IPS-18a (cell line): ENCODE data around the gene PLCB1.

Experiments
- H3K27ac ChIP-seq: one replicate; pipeline ENCODE4 v1.5.1; 2013; ENCODE audit warnings: low read length
- H3K27me3 ChIP-seq: one replicate; pipeline ENCODE4 v1.6.1; 2013; ENCODE audit warnings: mild to moderate bottlenecking, low read length; ENCODE audit not compliant: control insufficient read depth, insufficient read depth
- H3K36me3 ChIP-seq: one replicate; pipeline ENCODE4 v1.6.1; 2013; ENCODE audit warnings: low read depth, low read length; ENCODE audit not compliant: control insufficient read depth
- H3K4me1 ChIP-seq: one replicate; pipeline ENCODE4 v1.6.1; 2013; ENCODE audit warnings: low read depth, low read length; ENCODE audit not compliant: control insufficient read depth
- H3K4me3 ChIP-seq: one replicate; pipeline ENCODE4 v1.5.1; 2013; ENCODE audit warnings: low read length
- H3K9ac ChIP-seq: one replicate; pipeline ENCODE4 v1.6.1; 2013; ENCODE audit warnings: mild to moderate bottlenecking, low read length, moderate library complexity
- H3K9me3 ChIP-seq: one replicate; pipeline ENCODE4 v1.6.1; 2013; ENCODE audit warnings: low read depth, low read length; ENCODE audit not compliant: control insufficient read depth

Gene PLCB1

DNA sequence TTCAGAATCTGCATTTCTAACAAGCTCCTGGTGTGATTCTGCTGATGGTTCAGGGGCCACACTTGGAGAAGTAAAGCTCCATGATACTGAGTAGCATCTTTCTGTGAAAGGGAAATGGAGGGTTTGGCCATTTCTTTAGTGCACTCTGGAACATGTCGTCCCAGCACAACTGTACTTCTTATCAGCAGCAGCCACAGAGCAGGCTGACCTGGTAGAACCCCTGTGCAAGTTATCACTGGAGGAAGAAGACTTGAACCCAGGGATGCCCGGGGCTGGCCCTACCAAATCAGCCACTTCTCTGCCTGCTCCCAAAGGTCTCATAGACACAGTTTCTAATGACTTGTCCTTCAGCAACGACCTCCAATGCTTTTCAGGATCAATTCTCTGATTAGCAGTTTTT is 582.1 kb downstream of the PLCB1 start:
- H3K4me3 ChIP-seq = no peak overlapping the region
- H3K36me3 ChIP-seq = no peaks in the 10 kb centered on the region
- no peak overlapping the region for H3K9ac ChIP-seq
- H3K27ac ChIP-seq = no peak overlapping the region
- peaks cover 10% of the 10 kb centered on the region for H3K4me1 ChIP-seq
- H3K9me3 ChIP-seq = no peaks in the 10 kb centered on the region
- H3K27me3 ChIP-seq = no peaks in the 10 kb centered on the region

GRCh38 chr20:8718279-8718678 is 586.2 kb downstream of the PLCB1 start:
- no peaks in the 10 kb centered on the region for H3K27me3 ChIP-seq
- H3K9ac ChIP-seq = no peak overlapping the region

DNA sequence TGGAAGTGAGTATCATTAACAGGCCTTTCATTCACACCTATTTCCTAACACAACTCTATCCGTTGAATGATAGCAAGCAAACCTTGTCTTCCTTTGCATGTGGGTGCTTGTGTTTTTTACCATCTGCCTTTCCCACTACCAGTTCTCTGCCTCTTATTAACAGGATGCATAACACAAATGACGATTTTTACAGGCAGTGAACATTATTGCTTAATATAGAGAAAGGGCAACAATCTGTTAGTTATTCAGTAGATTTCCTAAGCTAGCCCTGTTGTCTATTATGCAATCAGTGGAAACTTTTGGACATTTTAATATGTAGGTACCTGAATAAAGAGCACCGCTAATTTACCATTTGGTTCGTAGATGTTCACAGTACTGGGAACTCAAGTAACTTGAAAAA is 588.0 kb downstream of the PLCB1 start:
- Histone ChIP-seq H3K27ac (no peak overlapping the region), H3K9ac (no peak overlapping the region), H3K4me1 (no peaks in the 10 kb centered on the region), H3K27me3 (no peaks in the 10 kb centered on the region), H3K9me3 (no peaks in the 10 kb centered on the region), H3K4me3 (no peak overlapping the region), H3K36me3 (no peaks in the 10 kb centered on the region)

More at GRCh38 chr20:8718279-8718678, 586.2 kb downstream of the PLCB1 start:
- Histone ChIP-seq H3K36me3 (no peaks in the 10 kb centered on the region), H3K4me1 (peaks cover 10% of the 10 kb centered on the region), H3K4me3 (no peak overlapping the region), H3K9me3 (no peaks in the 10 kb centered on the region), H3K27ac (no peak overlapping the region)

DNA sequence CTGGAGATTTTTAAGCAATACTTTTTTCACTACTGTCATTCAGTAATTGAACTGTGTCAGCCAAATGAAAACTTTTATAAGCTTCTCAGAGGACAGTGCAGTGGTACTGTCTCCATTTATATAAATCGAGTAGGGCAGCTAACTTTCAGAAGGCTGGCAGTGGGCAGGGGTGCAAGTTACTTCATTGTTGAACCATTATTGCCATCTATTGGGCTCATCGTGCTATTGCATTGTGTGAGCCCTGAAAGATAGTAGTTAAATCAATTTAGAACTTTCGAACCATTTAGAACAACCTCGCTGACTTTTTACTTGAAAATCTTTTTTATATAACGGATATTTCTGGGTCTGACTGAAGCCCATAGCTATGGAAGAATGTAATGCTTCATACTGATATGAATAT is 589.0 kb downstream of the PLCB1 start:
- no peak overlapping the region for H3K9ac ChIP-seq
- H3K9me3 ChIP-seq = no peaks in the 10 kb centered on the region
- no peaks in the 10 kb centered on the region for H3K36me3 ChIP-seq
- H3K27ac ChIP-seq = no peak overlapping the region
- no peak overlapping the region for H3K4me3 ChIP-seq
- no peaks in the 10 kb centered on the region for H3K27me3 ChIP-seq
- no peaks in the 10 kb centered on the region for H3K4me1 ChIP-seq

GRCh38 chr20:8722277-8722928 is 590.3 kb downstream of the PLCB1 start:
- no peaks in the 10 kb centered on the region for H3K4me1 ChIP-seq
- H3K9ac ChIP-seq = no peak overlapping the region
- H3K4me3 ChIP-seq = no peak overlapping the region
- H3K27ac ChIP-seq = no peak overlapping the region
- no peaks in the 10 kb centered on the region for H3K27me3 ChIP-seq
- H3K9me3 ChIP-seq = no peaks in the 10 kb centered on the region
- H3K36me3 ChIP-seq = no peaks in the 10 kb centered on the region

DNA sequence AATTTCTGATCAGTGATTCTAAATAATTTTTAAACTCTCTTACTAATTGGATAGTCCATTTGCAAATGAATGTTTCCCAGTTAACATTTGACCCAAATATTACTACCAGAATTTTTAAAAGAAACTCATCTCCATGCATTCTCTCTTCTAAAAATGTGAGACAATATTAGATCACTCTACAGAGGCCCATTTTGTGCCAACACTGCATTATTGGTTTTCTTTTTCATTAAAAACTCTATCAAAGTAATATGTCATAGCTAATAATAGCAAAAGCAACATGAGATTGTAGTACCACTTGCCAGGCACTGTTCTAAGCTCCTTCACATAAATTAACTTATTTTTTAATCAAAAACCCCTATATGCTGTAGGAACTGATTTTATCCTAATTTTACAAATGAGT is 591.2 kb downstream of the PLCB1 start:
- H3K4me1 ChIP-seq = no peaks in the 10 kb centered on the region
- no peak overlapping the region for H3K4me3 ChIP-seq
- no peaks in the 10 kb centered on the region for H3K36me3 ChIP-seq

DNA sequence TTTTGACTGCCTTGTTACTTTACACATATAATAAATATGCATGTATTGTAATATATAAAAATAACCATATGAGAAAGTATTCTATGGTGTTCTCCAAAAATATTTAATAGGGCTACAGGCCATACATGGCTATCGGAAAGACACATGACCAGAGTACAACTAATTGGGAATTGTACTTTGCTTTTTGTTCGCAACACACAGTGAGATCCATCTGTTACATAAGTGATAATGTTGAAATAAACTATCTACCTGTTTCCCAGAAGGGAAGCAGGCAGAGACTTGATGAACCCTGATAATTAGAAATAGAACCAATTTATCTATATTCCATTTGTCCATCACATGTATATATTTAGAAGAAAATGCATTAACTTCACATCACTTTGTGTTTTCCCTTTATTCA is 592.8 kb downstream of the PLCB1 start:
- no peaks in the 10 kb centered on the region for H3K9me3 ChIP-seq
- H3K27ac ChIP-seq = no peak overlapping the region
- no peaks in the 10 kb centered on the region for H3K36me3 ChIP-seq
- H3K9ac ChIP-seq = no peak overlapping the region
- H3K4me3 ChIP-seq = no peak overlapping the region
- no peaks in the 10 kb centered on the region for H3K4me1 ChIP-seq
- no peaks in the 10 kb centered on the region for H3K27me3 ChIP-seq

More for the DNA sequence above, 591.2 kb downstream of the PLCB1 start:
- H3K27me3 ChIP-seq = no peaks in the 10 kb centered on the region
- H3K9ac ChIP-seq = no peak overlapping the region
- no peaks in the 10 kb centered on the region for H3K9me3 ChIP-seq
- no peak overlapping the region for H3K27ac ChIP-seq

DNA sequence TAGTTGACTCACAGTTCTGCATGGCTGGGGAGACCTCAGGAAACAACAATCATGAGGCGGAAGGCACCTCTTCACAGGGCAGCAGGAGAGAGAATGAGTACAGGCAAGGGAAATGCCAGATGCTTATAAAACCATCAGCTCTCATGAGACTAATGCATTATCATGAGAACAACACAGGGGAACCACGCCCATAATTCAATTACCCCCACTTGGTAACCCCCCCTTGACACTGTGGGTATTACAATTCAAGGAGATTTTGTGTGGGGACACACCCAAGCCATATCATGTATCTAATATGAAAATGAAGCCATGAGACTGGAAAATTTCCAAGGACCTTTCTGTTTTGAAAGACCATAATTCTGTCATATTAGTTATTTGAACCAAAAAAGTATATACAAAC is 594.4 kb downstream of the PLCB1 start:
- no peak overlapping the region for H3K9ac ChIP-seq
- no peaks in the 10 kb centered on the region for H3K9me3 ChIP-seq
- no peaks in the 10 kb centered on the region for H3K27me3 ChIP-seq
- H3K4me1 ChIP-seq = no peaks in the 10 kb centered on the region
- no peak overlapping the region for H3K4me3 ChIP-seq
- no peak overlapping the region for H3K27ac ChIP-seq
- H3K36me3 ChIP-seq = no peaks in the 10 kb centered on the region

- no peaks in the 10 kb centered on the region for H3K4me1 ChIP-seq
- H3K9ac ChIP-seq = no peak overlapping the region
- H3K4me3 ChIP-seq = no peak overlapping the region
- H3K27me3 ChIP-seq = no peaks in the 10 kb centered on the region
- H3K27ac ChIP-seq = no peak overlapping the region
- no peaks in the 10 kb centered on the region for H3K9me3 ChIP-seq
- H3K36me3 ChIP-seq = no peaks in the 10 kb centered on the region
Measured at GRCh38 chr20:8735014-8735413, 602.9 kb downstream of the PLCB1 start.

GRCh38 chr20:8735674-8736073 is 603.6 kb downstream of the PLCB1 start:
- H3K4me3 ChIP-seq = no peak overlapping the region
- no peak overlapping the region for H3K9ac ChIP-seq
- H3K4me1 ChIP-seq = no peaks in the 10 kb centered on the region
- no peak overlapping the region for H3K27ac ChIP-seq
- H3K36me3 ChIP-seq = no peaks in the 10 kb centered on the region
- H3K27me3 ChIP-seq = no peaks in the 10 kb centered on the region
- no peaks in the 10 kb centered on the region for H3K9me3 ChIP-seq

- no peaks in the 10 kb centered on the region for H3K4me1 ChIP-seq
- no peaks in the 10 kb centered on the region for H3K9me3 ChIP-seq
- H3K27me3 ChIP-seq = no peaks in the 10 kb centered on the region
- no peaks in the 10 kb centered on the region for H3K36me3 ChIP-seq
- no peak overlapping the region for H3K4me3 ChIP-seq
- no peak overlapping the region for H3K9ac ChIP-seq
- H3K27ac ChIP-seq = no peak overlapping the region
Measured at GRCh38 chr20:8740265-8740664, 608.2 kb downstream of the PLCB1 start.

DNA sequence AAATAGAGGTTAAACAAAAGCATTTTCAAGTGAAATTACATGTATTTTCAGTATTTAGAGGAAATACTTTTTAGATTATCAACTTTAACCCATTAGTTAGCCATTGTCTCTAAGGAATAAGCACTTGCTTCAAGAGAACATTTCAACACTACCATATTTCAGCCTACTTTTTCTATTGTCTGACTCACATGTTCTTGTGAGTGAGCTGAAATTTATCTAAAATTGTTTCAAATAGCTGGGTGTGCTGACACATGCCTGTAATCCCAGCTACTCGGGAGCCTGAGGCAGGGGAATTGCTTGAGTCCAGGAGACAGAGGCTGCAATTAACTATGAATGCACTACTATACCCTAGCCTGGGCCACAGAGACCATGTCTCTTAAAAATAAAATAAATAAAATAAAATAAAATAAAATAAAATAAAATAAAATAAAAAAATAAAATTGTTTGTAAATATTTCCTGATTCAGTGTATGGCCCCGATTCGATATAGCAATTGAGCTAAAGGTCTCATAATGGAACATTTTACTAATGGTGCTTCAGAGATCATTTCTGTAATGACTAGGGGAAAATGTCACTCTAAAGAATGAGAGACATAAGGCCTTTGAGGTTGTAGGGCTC is 612.3 kb downstream of the PLCB1 start:
- no peak overlapping the region for H3K27ac ChIP-seq
- H3K36me3 ChIP-seq = no peaks in the 10 kb centered on the region
- H3K4me1 ChIP-seq = no peaks in the 10 kb centered on the region
- H3K27me3 ChIP-seq = no peaks in the 10 kb centered on the region
- no peak overlapping the region for H3K4me3 ChIP-seq
- H3K9me3 ChIP-seq = no peaks in the 10 kb centered on the region
- H3K9ac ChIP-seq = no peak overlapping the region
